NCI-H748 (cell line): ENCODE measurements around the gene BRAF.
"Not testable (repeated sequence)": the region's sequence is repeated elsewhere in the genome, so short reads cannot be mapped to it uniquely, and the experiment has no call there.

Experiments used
- DNase-seq: peaks from one replicate; lab custom pipeline; 2025; ENCODE audit not compliant: unreplicated experiment; lab: John Stamatoyannopoulos, UW

BRAF gene

DNA sequence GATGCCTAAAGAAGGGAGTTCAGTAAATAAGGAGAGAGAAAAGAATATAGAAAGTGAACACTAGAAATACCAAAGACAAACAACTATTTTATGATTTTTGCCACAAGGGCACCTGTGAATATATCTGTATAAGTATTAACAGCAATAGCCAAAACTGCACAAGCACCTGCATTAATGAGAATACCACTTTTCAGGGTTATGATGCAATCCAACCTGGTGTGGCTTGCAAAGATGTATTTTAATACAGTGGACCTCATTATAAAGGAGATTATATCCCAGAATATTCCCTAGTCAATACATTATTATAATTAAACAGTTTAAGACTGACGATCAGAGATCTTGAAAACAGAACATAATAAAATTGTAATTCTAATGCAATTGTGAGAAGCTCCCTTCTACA lies 4.0 kb downstream of the BRAF start:
- no peak for DNase-seq

DNA sequence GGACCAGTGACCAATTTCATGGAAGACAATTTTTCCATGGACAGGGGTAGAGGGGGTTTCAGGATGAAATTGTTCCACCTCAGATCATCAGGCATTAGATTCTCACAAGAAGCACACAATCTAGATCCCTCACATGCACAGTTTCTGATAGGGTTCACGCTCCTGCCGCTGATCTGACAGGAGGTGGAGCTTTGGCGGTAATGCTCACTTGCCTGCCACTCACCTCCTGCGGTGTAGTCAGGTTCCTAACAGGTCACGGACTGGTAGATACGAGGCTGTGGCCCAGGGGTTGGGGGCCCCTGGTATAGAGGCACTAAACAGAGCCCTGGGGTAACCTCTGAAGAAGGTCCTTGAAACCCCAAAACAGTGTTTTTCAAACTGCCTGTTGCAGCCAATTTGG lies 6.5 kb downstream of the BRAF start:
- DNase-seq, result no peak

DNA sequence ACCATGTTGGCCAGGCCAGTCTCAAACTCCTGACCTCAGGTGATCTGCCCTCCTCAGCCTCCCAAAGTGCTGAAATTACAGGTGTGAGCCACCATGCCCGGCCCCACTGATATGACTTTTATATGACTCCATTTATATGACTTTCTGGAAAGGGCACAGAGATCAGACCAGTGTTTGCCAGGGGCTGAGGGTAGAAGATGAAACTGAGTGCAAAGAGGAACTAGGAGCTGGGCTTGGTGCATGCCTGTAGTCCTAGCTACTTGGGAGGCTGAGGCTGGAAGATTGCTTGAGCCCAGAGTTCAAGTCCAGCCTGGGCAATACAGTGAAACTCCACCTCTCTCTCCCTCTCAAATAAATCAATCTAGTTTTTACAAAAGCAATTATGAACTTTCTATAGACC lies 7.5 kb downstream of the BRAF start:
- no peak for DNase-seq

DNA sequence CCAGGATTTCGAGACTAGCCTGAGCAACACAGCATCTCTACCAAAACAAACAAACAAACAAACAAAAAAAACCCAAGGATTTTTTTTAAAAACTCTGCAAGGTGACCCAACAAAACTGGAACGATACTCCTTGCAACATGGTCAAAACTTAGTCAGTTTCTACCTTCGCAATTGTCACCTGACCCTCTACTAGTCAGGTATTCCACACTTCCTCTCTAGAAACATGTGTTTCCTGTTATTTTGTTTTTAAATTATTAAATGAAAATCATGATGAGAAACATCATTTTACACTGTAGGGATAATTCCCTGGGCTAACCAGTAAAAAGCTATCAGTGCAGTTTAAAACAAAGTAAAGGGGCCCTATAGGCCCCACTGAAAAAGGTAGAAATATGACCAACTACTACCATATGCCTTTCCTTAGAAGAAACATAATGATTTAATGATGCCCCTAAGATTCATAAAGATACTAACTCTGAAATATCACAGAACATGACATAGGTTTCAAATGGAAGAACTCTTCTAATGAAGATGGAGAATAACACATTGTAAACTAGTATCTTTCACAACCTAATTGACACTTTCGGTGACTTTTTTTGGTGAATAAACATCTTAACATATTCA lies 8.7 kb downstream of the BRAF start:
- DNase-seq, result no peak

DNA sequence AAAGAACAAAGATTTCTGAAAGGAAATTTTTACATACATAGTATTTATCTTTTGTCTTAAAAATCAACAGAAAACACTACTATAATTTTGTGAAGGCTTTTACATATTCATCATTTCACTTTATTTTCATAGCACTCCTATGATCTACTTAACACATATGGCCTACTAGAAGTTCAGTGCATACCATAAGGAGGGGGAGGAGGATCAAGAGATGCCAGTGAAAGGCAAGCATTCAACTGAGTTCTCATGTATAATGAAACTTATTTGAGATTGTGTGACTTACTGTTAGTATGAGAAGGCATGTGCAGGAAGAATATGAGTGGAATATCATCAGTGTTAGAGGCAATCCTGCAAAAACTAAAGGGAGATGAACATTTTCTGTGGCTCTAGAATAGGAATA lies 10.6 kb downstream of the BRAF start:
- no peak for DNase-seq

DNA sequence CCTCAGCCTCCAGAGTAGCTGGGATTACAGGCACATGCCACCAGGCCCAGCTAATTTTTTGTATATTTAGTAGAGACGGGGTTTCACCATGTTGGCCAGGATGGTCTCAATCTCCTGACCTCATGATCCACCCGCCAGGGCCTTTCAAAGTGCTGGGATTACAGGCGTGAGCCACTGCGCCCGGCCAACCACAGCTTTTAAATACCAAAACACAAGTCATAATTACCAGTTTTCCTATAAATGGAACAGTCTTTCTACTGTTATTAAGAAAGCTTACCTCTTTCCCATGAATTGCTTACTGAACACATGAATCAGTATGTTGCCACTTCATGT lies 11.2 kb downstream of the BRAF start:
- not testable (repeated sequence) for DNase-seq

DNA sequence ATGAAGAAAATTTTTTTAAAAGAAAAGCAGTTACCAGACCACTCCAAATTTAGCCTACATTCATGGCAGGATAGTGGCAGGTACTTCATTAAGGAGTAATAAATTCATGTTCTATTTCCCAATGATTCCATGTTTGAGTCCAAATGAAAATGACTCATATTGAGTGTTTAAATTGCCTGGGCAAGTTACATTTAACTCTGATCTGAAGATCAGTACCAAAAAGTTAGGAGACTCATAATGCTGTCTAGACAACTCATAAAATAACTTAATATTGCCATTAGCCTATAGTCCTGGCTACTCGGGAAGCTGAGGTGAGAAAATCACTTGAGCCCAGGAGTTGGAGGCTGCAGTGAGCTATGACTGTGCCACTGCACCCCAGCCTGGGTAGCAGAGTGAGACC lies 13.0 kb downstream of the BRAF start:
- no peak for DNase-seq

DNA sequence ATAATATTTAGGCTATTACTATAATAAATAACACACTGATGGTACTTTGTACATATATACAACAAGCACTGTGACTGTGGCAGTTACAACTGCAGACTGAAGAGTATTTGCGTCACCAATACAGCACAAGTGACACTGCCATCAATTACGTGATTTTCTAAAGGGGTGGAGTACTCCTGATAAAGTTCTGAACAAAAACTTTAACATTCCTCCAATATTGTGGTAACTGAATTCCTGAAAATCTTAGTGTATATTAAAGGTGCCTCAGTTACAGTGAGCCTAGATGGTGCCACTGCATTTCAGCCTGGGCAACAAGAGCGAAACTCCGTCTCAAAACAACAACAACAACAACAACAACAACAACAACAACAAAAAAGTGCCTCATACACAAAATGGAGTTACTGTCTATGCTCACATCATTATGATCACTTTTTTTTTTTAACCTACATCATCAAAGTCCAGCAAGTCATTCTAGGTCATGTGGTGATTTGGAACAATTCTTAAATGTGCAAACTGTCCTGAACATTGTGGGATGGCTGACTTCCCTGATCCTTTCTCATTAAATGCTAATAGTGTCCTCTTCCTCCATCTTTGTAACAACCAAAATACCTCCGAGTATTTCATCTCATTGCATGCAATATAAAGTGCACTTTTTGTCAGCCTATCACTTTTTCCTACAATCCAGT lies 15.1 kb downstream of the BRAF start:
- DNase-seq, result no peak

DNA sequence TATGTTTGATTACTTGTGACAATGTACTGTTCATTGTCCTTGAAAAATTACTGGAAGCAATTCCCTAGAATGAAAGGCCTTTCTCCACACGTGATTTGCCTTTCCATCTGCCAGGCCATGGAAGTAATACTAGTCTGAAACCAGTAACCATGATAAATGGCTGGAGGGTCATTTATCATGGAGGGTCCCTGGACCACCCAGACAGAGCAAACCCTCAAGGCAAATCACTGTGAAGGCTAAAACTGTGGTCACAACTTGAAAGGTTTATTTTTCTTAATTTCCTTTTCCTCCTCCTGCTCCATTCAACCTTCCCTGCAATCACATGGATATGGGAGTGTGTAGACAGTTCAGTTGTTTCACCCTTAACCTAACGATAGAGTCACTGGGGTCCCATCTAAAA lies 16.4 kb downstream of the BRAF start:
- no peak for DNase-seq

DNA sequence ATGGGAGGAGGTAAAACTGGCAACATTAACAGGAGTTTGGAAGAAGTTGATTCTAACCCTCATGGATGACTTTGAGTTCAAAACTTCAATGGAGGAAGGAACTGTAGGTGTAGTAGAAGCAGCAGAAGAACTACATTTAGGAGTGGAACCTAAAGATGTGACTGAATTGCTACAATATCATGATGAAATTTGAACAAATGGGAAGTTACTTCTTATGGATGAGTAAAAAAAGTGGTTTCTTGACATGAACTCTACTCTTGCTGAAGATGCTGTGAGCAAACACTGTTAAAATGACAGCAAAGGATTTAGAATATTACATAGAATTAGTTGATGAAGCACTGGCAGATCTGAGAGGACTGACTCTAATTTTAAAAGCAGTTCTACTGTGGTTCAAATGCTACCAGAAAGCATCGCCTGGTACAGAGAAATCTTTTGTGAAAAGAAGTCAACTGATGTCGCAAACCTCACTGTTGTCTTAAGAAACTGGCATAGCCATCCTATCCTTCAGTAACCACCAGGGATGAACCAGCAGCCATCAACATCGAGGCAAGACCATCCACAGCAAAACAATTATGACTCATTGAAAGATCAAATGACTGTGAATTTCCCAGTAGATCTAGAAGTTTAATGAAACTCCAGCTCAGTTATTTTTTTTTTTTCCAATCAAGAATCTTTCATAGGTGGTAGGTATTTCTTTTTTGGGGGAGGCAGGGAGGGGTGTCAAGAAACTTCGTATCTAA lies 20.8 kb downstream of the BRAF start:
- DNase-seq, result no peak

DNA sequence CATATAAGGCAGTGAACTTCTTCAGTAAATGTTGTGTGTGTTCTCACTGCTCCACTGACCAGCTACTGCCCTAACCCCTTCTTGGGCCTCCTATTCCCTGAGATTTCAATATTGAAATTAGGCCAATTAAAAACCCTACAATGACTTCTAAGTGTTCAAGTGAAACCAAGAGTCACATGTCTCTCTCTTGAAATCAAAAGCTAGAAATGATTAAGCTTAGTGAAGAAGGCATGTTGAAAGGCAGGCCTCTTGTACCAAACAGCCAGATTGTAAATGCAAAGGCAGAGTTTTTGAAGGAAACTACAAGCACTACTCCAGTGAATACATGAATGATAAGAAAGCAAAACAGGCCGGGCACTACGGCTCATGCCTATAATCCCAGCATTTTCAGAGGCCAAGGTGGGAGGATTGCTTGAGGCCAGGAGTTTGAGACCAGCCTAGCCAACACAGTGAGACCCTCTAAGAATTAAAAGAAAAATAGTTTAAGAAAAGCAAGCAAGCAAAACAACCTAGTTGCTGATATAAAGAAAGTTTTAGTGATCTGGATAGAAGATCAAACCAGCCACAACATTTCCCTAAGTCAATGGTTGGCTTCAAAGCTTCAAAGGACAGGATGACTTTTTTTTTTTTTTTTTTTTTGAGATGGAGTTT lies 22.3 kb downstream of the BRAF start:
- DNase-seq, result no peak

DNA sequence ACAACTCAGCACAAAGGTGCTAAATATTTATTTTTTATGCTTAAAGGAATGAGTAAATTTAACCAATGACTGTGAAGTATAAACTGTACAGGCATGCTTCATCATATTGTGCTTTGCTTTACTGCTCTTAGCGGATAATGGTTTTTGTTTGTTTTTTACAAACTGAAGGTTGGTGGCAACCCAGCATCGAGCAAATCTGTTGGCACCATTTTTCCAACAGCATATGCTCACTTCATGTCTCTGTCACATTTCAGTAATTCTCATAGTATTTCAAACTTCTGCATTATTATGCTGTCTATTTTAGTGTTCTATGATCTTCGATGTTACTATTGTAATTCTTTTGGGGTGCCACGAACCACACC lies 22.8 kb downstream of the BRAF start:
- no peak for DNase-seq

DNA sequence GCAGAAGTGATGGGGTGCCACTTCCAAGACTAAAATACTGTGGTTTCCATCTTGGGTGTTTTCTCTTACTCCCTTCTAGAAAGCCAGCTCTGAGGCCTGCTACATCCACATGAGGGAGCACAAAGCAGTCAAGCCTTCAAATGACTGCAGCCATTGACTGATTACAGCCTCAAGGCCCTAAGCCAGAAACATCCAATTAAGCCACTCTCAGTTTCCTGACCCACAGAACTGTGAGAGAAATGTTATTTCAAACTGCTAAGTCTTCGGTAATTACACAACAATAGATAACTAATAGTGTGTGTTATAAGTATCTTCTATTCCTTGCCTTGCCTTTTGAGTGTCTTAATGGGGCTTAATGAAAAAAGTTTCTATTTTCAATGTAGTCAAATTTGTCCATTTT lies 24.8 kb downstream of the BRAF start:
- DNase-seq, result no peak

DNA sequence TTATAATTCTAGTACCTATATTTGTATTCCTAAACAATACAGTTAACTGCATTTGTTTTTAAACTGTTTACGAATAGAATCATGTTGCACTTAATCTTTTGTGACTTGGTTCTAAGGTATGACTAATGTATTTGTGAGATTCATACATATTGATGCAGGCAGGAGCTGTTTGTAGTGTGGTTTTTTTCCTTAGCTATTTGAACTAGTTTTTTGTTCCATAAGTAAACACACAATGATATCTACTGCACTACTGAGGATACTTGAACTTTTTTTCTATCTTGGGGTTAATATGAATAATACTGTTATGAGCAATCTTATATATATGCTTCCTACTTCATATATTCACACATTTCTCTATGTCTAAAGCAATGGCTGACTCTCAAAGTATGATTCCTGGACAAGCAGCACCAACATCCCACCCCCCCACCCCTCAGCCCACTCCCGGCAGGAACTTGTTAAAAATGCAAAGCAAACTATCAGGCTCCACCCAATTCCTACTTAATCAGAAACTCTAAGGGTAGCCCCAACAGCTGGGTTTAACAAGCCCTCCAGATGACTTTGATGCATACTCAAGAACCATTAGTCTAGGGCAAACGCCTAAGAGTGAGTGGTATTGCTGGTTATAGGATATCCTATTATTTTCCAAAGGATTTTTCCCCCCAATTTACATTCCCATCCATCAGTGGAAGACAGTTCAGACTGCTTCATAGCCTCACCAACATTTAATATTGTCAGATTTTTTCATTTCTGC lies 25.8 kb downstream of the BRAF start:
- no peak for DNase-seq

DNA sequence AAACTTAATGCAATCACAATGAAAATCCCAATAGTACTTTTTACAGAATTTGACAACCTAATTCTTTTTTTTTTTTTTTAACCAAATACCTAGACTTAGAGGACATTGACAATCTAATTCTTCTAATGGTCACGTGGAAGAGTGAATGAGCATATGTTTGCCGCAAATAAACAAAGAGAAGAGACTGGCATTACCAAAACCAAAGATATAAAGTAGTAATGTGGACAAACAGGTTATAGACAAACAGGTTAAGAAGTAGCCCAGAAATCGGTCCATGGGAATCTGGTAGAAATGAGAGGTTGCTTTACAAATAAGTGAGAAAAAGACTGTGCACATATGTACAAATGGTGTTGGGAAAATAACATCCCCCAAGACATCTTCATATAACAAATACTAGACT lies 27.7 kb downstream of the BRAF start:
- DNase-seq, result no peak

DNA sequence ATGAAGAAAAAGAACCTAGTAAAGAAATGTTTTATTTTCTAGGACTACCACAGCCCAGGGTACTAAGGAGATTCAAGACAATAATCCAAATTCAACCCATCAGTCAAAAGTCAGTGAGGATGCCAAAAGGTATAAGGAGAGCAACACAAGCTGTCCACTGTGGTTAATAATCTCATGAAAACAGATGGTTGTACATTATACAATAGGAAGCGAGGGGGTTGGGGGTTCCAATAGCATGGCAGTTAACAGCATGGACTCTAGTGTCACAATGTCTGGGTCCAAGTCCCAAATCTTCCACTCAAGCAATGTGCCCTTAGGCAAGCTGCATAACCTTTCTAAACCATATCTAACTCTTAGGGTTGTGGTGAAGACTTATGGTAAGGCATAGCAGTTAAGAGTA lies 35.1 kb downstream of the BRAF start:
- DNase-seq, result no peak

DNA sequence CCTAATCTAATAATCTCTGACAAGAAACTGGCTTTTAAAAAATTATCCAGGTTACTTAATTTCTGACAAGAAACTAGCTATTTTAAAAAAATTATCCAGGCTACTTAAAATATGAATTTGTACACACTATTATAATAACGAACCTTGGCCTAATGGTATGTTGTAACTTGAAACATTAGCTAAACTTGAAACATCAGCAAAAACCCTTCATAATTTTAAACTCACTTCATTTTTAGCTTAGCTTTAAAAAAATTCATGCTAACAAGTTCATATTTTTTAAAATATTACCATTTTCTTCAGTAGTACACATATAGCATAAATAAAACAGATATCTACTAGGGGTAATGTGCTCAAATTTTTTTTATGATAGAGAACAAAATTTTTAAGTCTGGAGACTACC lies 35.6 kb downstream of the BRAF start:
- no peak for DNase-seq

DNA sequence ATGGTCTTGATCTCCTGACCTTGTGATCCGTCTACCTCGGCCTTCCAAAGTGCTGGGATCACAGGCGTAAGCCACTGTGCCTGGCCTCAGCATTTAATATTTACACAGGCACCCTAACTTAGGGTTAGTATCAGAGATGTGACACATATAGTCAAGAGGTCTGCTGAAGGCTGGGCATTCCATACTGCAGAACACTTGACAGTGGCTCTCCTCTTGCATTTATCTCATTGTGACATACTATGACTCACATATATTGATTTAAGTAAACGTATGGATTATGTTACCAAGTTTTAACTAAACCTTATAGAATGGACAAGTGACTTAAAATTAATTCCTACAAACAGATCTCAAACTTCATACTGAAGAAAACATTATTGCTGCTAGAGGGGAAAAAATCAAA lies 36.6 kb downstream of the BRAF start:
- DNase-seq, result no peak

DNA sequence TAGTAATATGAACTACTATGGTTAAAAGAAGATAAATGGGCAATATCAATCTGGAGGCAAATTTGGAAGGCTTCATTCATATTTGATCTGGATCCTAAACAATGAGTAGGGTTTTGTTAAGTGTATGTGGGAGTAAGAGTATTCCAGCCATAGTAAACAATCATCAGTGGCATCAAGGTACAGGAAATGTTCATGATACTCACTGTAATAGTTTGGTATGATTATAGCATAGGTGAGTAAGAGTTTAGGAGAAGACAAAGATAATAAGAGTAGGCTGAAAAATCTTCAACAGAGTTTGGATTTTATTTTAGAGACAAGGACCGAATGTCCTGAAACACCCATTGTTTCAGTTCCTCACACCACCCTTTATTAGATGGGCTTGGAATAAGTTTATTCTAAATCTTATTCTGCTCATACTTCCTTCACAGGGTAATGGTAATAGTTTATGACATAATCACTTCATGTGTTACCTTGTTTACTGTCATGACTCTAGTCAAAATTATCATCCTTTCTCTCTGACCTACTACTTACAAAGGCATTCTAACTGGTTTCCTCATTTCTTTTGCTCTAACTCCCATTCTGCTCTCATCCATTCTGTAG lies 38.9 kb downstream of the BRAF start:
- DNase-seq, result no peak

DNA sequence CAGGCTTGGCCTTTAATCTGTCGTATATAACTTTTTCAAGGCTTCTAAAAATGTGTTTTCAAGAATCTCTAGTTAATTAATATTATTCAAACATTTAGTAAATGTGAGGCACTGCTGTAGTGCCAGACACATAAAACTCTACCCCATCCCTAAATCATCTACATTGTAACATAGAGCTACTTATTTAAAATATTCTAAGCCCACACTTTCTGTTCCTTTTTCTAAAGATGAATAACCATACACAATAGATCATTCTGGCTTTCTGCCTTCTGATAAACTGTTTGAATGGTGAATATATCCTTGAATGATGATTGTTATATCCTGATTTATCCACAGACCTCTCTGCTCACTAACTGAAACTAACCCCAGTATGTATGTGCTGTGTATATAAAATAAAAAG lies 41.4 kb downstream of the BRAF start:
- no peak for DNase-seq

DNA sequence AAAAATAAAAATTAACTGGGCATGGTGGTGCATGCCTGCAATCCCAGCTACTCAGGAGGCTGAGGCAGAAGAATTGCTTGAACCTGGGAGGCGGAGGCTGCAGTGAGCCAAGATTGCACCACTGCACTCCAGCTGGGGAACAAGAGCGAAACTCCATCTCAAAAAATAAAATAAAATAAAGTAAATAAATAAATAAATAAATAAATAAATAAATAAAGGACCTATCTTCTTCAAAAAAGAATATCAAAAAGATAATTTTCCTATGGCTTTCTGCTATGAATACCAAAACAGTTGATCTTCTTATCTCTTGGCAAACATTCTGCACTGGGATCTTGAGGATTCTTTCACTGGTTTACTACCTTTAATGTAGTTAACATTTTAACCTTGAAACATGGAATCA lies 41.9 kb downstream of the BRAF start:
- not testable (repeated sequence) for DNase-seq
